OCI-M2 (cell line): ENCODE results near the gene POMZP3.
"Not testable (repeated sequence)": the region's sequence is repeated elsewhere in the genome, so short reads cannot be mapped to it uniquely, and the experiment has no call there.

ENCODE experiments used
- DNase-seq: peaks from one replicate; lab custom pipeline; 2025; ENCODE audit not compliant: unreplicated experiment; lab: John Stamatoyannopoulos, UW

POMZP3 gene

DNA sequence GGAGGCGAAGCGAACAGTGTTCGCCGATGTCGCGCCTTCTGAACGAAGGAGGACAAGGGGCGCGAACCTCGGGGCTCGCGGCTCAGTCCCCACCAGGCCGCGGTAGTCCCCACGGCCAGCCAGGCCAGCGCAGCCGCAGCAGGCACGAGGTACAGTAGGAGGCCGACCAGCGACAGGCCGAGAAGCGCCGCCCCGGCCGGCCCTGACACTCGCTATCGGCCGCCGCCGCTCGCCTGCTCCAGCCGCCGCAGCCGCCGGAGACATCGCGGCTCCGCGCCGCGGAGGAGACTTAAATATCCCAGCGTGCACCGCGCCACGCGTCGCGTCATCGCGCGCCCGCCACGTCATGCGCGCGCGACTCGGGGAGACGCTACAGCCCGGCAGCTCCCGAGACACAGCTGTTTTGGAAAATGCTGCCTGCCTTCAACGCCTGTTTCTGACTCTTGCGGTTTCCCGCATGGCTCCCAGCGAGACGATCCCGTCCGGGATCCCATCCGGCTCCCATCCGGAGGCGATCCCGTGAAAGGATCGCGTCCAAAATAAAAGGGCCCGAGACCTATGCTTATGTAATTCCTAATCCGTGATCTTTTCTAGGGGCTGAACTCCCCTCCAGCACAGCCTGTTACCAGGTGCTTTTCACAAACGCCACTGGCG lies at the start of gene POMZP3:
Gene POMZP3 (minus strand): TSS at position 291 of the 654 bp plus-strand sequence. CDS start 1,215 bp downstream, outside the sequence.
- not testable (repeated sequence) for DNase-seq

- not testable (repeated sequence) for DNase-seq
These were observed 48.7 kb upstream of the POMZP3 start for GRCh38 chr7:76675783-76676182.

DNA sequence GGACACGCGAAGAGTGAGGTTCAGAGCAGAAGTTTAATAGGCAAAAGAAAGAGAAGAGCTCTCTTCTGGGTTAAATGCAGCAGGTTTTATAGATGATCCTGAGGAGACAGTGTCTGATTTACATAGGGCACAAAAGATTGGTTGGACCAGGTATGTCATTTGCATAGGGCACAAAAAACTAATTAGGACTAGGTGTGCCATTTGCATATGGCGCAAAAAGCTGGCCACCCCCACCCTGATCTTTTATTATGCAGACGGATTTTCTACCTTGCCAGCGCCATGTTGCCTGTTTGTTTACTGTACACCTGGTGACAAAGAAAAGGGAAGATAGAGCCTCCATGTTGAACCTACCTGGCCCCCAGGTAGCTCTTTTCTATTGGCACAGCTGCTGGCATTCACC lies 46.3 kb upstream of the POMZP3 start:
- not testable (repeated sequence) for DNase-seq

- DNase-seq, result not testable (repeated sequence)
These were observed 32.1 kb upstream of the POMZP3 start for GRCh38 chr7:76659212-76659611.

- not testable (repeated sequence) for DNase-seq
These were observed 29.3 kb upstream of the POMZP3 start for GRCh38 chr7:76656425-76656824.

GRCh38 chr7:76642620-76643019 lies 15.5 kb upstream of the POMZP3 start:
- not testable (repeated sequence) for DNase-seq

- DNase-seq, result not testable (repeated sequence)
These were observed 10.1 kb upstream of the POMZP3 start for GRCh38 chr7:76637061-76637691.

- DNase-seq, result not testable (repeated sequence)
These were observed 498 bp downstream of the POMZP3 start for GRCh38 chr7:76626581-76626980.

GRCh38 chr7:76619439-76620190 lies 7.5 kb downstream of the POMZP3 start:
- not testable (repeated sequence) for DNase-seq

- not testable (repeated sequence) for DNase-seq
These were observed 13.3 kb downstream of the POMZP3 start for GRCh38 chr7:76613783-76614182.

- DNase-seq, result not testable (repeated sequence)
These were observed 14.8 kb downstream of the POMZP3 start for GRCh38 chr7:76612232-76612631.

DNA sequence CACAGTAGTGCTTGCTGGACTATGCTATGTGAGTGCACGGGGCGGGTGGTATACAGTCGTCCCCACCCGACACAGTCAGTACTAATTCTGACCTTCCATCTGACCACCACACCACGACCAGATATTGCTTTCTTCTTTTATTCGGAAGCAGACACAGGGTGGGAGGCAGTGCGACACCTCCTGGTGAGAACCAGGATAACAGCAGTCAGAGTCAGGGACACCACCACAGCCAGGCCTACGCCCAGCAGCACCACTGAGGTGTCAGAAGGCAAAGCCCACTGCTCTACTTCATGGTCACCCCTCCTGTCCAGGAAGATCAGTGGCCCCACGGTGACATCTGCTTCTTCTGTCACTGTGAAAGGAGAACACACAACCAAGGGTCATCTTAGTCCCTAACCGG lies 17.2 kb downstream of the POMZP3 start:
- DNase-seq, result not testable (repeated sequence)

GRCh38 chr7:76608469-76608868 lies 18.6 kb downstream of the POMZP3 start:
- not testable (repeated sequence) for DNase-seq

DNA sequence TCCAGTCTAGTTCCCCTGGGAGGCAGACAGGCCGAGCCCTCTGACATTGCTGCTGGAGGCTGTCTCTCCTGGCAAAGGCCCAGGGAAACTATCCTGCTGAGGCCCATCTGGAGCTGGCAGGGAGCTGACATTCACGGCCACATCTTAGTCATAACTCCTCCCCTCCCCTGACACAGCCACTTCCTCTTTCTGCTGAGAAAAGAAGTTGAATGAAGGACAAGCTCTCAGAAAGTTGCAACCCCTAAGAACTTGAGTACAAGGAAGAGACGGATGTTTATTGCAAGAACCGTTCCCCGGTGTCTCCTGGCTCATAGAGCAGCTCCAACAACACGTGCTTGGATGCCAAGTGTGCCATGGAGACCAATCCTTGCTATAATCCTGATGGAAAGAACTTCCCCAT lies 21.1 kb downstream of the POMZP3 start:
- not testable (repeated sequence) for DNase-seq

- not testable (repeated sequence) for DNase-seq
These were observed 26.4 kb downstream of the POMZP3 start for GRCh38 chr7:76600650-76601049.

DNA sequence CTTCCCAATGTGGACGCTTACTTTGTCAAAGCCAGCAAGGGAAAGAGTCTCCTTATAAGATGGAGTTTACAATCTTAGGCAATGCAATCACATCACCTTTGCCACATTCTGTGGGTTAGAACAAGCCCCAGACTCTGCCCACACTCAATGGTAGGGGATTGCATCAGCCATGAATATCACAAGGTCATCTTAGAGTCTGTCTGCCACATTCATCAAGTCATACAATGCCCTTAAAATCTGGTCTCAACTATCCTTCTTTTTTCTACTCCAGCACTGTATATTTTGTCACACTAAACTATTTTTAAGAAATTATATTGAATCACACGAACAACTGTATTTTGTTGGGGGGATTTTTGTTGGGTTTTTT lies 27.0 kb downstream of the POMZP3 start:
- DNase-seq, result not testable (repeated sequence)

- DNase-seq, result not testable (repeated sequence)
These were observed 28.4 kb downstream of the POMZP3 start for GRCh38 chr7:76598590-76599264.

GRCh38 chr7:76597288-76597687 lies 29.8 kb downstream of the POMZP3 start:
- not testable (repeated sequence) for DNase-seq

- not testable (repeated sequence) for DNase-seq
These were observed 34.4 kb downstream of the POMZP3 start for GRCh38 chr7:76592694-76593093.

DNA sequence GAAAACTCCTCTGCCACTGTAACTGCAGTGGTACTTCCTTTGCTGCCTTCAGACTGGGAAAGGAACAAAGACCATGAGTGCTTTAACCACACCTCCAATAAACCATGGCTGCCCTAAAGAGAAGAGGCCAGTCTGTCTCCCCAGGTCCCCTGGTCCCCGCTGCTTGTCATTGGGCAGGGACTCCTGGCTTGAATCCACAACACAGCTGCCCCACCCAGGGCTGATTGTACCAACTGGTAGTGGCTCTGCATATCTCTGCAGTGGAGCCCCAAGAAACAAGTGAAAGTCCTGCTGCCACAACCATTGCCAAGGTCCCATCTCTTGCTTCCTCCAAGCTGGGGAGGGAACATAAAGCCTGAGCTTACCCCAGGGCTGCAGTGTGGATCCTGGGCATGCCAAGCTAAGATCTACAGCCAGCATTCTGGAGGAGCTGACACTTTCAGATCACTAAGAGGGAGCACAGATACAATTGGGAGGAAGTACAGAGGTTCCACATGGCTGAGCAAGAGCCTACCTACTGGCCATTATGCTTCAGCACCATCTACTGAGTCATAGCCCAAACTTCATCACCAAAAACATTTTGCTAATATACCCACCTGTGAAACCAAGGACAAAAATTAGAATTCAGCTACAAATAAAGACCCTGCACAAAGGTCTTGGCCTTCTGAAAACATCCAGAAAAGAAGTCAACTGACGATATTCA lies 35.3 kb downstream of the POMZP3 start:
- not testable (repeated sequence) for DNase-seq

DNA sequence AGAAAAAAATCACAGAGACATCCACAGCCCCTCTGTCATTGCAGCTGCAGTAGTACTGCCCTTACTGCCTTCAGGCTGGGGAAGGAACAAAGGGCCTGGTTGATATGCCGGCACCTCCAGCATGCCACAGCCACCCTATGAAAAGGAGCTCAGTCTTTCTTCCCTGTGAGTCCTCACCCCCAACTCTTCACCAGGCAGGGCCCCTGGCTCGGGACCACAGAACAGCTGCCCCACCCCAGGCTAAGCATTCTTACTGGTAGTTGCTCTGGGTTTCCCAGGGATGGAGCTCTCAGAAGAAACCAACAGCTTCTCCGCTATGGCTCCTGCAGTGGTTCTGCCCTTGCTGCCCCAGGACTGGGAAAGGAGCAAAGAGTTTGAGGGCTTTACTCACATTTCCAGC lies 36.0 kb downstream of the POMZP3 start:
- DNase-seq, result not testable (repeated sequence)
